ENCODE data around the gene RPTOR.

The RPTOR gene

DNA sequence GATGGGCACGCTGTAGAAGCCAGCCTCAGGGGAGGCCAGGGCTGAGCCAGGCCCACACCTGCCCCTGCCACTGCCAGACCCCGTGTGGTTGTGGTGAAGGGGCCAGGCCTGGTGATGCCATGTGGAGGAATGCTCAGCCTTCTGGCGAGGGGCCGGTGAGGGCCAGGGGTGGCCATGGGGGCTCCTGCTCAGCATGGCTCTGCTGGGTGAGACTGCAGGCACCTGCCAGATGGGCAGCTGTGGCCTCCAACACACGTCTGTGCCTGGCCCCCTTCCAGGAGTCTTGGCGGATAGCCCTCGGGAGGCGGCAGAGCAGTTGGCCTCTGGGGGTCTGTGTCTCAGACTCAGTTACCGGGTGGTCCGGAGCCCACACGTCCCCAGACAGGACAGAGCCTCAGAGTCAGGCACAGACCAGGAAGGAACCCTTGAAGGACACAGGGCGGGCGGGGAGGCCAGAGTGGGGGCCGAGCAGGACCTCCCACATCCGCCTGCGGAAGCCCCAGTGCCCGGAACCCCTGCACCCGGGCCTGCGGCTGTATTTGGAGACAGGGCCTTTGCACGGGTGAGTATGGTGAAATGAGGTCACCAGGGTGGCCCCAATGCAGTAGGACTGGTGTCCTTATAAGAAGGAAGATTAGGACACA lies 424.5 kb downstream of the RPTOR start:
- DNase-seq: no peak

DNA sequence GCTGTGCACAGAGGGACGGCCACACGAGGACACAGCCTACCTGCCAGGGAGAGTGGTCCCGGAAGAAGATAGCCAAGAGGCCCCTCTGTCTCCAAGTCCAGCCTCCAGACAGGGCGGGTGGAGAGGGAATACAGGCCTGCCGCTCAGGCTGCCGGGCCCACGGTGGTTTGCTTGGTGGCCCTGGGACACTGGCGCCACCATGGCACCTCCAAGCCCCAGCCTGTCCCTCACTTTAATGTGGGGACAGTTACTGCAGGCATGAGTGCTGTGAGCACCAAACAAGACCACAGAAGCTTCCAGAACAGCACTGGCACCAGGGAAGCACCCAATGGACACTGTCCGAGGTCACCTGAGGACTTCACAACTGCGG lies 425.0 kb downstream of the RPTOR start:
- no peak for DNase-seq

DNA sequence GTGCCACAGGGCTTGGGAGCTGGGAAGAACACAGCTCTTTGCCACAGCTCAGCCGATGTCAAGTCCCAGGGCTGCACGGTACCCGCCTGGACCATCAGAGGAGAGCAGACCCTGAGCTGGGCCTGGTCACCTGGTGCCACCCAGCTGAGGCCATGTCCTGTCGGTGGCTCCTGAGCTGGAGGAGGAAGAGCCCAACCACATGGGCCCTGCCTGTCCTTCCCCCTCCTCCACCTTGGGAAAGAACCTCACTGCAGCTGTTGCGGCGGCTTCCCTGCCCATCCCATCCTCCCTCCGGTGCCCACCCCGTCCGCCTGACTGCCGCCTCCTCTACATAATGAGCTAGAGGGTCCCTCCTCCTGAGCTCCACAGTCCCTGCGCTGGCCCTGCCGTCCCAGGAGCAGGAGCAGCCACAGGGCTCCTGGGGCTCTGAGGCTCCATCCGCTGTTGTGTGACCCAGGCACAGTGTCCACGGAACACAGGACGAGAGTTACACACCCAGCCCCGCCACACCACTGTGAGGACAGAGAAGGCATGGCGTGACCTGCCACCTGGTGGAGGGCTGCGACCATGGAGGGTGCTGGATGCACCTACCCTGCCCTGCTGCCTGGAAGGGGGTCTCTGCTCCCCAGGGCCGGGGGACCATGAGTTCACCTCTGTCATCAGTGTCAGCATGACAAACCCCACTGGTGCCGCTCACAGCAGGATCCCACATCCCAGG lies 425.6 kb downstream of the RPTOR start:
- DNase-seq: peak; percentile 54

DNA sequence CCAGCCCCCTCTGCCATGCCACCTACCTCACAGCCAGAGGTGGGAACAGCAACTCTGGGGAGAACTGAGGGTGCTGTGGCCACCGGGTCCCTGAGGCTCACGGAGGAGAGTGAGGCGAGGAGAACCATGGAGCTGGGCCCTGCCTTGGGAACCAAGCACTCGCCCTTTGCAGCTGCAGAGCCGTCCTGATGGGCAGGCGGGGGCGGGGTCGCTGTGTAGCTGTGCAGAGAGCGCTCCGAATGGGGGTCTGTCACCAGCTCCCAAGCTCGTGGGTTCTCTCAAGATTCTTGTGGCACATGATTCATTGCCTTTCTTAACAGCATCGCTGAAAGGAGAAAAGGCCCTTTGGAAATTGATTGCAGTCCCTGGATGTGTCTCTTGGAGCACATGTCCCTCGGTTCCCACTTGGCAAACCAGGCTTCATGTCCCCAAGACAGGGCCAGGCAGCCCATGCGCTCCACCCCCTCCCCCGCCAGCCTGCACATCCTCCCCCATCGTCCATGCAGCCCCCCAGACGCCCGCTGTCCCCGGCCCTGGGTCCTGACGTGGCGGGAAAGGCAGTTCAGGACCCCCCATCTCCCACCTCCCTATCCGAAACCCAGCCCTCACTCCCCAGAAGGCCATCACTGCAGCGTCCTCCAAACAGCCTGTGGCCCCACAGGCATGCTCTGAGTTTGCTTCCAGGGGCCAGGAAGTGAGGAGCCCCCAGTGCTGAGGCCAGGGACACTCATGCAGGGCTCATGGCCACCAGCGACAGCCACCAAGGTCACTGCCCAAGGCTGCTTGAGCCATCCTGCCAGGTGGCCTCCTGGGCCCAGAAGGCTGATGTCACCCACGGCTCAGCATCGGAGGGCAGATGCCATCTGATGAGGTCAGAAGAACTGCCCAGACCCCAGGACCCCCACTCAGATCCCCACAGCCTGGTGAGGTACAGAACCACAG lies 426.4 kb downstream of the RPTOR start:
- peak; percentile 51 for DNase-seq

DNA sequence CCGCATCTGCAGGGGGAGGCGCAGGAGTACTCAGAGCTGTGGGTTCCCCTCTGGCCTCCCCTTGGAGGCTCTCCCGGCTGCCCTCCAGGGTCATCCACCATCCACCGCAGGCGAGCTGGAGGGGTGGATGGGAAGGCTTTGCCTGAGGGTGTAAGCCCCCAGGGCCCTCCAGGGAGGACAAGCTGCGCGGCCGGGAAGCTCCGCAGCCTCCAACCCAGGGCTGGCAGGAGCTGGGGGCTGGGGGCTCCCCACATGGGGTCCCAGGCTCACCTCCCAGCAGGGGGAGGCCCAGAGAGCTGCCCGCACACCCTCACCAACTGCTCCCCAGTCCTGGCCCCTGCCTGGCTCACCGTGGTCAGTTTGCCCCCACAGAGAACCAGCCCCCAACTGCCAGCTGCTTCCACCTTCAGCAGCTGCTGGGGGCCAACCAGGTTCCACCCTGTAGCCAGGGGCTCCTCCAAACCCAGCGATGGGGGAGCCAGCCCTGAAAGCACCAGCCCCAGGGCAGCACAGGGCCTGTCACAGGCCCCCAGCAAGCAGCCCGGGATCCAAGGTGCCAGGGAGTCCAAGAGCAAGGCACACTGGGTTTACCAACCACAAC lies 427.2 kb downstream of the RPTOR start:
- DNase-seq: no peak

DNA sequence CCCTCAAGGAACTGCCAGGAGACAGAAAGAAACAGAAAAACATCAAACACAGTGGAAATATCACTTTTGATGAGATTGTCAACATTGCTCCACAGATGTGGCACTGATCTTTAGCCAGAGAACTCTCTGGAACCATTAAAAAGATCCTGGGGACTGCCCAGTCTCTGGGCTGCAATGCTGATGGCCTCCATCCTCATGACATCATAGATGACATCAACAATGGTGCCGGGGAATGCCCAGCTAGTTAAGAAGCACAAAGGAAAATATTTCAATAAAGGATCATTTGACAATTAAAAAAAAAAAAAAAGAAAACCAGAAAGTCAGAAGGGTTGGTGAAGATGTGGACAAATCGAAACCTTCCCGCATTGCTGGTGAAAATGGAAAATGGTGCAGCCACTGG lies 432.1 kb downstream of the RPTOR start:
- DNase-seq: no peak

DNA sequence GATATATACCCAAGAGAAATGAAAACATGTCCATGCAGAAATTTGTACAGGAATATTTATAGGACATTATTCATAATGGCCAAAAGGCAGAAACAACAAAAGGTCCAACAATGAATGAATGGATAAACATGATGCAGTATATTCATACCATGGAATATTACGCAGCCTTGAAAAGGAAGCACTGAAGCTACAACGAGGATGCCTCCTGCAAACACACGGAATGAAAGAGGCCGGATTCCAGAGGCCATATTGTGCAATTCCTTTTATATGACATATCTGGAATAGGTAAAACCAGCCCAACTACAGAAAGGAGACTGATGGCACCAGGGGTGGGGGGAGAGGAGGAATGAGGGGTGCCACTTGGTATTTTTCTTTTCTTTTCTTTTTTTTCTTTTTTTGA lies 432.5 kb downstream of the RPTOR start:
- DNase-seq: no peak

DNA sequence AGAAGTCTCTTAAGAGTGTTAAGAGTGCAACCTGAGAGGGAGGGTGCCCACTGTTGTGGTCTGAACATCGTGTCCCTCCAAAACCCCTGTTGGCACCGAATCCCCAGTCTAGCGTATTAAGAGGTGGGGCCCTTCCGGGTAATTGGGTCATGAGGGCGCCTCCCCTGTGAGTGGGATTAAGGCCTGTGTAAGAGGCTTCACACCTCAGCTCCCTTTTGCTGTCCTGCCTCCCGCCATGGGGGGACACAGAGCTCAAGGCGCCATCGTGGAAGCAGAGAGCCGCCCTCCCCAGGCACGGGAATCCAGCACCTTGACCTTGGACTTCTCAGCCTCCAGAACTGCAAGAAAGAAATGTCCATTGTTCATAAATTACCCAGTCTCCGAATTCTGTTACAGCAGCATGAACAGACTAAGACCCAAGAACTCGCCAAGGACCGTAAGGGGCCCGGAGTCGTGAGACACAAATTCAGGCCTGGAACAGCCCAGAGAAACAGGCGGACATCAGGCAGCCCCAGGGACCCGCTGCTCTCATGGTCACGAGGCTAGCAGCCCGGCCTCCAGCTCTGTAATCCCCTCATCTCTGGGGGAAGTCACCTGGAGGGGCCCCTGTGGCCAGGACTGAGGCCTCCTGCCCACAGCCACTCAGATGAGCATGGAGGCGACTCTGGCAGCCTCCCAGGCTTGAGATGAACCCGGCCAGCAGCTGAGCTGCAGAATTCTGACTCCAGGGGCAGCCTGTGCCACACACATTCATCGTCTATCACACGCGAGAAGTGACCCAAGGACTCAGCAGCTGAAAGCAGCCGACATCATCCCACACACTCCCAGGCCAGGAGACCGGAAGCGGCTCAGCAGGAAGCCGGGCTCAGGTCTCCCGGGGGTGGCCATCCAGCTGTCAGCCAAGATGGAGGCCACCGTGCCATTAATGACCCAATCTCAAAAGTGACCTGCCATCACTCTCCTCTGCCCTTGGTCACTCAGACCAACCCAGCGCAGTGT lies 434.2 kb downstream of the RPTOR start:
- no peak for DNase-seq

DNA sequence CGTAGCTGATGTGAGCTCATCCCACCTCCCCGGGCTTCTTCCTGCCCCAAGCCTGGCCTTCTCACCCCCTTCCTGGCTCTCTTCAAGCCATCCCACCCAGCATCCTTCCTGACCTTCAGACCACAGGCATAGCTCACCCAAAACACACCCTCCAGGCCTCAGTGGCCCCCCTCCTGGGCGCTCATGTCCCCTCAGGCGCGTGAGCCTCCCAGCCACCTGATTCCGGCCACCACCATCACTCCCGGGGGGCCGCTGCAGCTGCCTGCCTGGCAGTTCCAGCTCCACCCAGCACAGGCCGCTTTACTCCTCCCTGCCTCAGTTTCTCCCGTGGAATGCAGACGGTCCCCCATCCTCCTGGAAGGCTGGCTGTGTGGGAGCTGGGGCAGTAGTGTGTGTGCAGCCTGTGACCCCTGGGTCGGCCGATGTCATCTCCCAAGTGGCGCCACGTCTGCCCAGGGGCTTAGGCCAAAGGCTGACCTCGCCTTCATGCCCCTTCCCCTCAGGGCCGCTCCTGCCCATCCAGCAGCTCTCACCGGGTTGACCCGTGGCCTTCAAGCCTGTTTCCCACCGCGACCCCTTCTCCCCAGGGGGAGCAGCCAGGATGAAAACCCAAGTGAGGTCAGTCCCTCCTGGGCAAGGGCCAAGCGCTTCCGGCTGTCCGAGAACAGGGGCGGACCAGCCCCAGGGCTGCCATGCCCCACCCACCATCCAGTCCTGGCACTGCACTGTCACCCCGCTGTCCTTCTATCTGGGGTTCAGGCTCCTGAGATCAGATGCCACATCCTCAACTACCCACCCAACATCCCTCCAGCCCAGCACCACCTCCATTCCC lies 435.1 kb downstream of the RPTOR start:
- no peak for DNase-seq

DNA sequence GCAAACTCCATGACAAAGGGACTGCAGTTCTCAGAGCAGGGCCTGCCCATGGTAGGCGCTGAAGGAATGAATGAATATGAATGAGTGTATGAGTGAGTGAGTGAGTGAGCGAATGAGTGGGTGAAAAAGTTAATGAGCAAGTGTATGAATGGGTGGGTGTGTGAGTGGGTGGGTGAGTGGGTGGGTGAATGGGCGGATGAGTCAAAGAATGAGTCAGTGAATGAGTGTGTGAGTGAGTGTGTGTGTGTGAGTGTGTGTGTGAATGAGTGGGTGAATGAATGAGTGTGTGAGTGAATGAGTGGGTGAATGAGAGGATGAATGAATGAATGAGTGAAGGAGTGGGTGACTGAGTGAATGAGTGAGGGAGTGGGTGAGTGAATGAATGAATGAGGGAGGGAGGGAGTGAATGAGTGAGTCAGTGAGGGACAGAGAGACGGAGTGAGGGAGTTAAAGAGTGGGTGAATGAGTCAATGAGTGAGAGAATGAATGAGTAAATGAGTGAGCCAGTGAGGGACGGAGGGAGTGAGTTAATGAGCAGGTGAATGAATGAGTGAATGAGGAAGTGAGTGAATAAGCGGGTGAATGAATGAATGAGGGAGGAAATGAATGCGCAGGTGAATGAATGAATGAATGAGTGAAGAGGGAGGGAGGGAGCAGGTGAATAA lies 435.9 kb downstream of the RPTOR start:
- DNase-seq: peak; percentile 18

DNA sequence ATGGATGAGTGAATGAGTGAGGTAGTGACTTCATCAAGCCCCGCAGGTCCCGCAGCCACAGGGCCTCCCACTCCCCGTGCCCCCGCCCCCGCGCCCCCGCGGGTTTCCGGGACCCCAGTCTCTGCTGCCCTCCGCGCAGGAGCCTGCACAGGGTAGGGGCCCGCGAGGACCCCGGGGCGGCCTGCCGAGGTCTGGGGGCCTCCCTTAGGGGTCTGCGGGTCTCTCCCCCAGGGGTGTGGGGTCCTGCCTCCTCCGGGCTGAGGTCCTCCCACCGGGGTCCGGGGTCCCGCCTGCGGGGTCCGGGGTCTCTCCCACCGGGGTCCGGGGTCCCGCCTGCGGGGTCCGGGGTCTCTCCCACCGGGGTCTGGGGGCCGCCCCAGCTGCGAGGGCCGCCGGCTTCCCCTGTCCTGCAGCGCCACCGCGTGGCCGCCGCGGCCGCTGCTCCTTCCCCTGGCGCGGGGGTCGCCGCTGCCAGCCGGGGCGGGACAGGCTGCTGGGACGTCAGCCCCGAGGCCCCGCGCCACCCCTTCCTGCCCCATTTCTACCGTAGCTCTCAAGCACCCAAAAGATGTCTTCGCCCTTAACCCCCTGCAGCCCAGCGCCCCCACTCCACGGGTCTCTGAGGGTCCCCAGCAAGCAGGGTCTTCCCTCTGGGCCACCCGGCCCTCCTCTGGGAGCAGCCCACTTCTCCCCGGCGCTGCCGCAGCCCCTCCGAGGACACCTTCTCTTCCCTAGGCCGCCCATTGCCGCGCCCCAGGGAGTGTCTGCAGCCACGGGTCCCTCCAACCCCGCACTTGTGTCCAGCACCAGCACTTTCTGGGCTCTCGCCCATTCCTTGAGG lies 436.6 kb downstream of the RPTOR start:
- peak; percentile 21 for DNase-seq

DNA sequence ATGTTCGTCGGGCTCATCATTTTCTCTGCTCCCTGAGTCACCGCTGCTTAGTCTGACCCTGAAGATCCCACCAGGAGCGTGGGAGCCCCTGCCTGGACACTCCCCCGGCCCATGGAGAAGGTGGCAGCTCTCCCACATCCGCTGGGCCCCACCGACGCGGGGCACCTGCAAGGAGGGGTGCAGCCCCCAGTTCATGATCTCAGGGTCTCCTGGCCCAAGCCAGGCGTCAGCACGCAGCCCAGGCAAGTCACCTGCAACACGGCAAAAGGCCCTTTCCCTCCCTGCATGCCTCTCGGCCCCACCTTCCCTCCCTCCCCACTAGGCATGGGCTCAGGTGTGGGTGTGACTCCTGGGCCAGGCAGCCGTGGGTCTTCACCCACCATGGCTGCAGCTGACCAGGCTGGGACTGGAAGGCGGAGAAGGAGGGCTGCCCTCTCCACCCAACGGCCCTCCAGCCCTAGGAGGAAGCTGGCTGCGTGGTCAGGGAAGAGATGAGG lies 437.3 kb downstream of the RPTOR start:
- DNase-seq: no peak

DNA sequence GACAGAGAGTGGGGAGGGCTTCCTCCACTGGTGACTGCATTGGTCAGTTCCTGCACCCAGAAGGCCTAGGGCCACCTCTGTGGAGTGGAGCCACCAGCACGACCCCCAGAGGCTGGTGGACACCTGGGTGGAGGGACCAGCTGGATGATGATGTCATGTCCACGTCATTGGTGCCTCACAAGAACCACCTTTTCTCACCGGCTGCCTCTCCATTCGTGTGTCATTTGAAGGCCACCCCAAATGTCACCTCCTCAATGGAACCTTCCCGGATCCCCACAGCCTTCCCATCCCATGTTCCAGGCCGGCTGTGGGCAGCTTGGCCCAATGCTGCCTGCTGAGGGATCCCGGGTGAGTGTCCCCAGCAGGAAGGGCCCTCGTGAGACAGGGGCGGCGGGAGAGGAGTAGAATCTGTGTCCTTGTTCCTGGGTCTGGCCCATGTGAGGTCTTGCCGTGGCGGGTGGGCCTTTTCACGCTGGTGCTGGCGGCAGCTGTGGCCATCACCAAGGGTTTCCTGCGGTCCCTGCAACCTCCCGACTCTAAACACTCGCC lies 437.9 kb downstream of the RPTOR start:
- DNase-seq: no peak

DNA sequence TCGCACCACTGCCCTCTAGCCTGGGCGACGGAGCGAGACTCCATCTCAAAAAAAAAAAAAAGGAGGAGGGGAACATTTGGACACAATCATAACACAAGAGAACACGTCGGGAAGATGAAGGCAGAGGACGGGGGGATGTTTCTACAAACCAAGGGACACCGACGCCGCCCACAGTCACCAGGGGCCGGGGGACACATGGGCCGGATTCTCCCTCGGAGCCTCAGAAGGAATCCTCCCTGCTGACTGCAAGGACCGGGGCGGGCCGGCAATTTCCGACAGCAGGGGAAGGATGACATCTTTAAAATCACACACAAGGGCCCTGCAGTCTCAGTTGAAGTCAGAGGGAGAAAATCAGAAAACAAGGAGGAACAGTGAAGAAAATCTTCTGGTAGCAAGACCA lies 438.9 kb downstream of the RPTOR start:
- DNase-seq: no peak

DNA sequence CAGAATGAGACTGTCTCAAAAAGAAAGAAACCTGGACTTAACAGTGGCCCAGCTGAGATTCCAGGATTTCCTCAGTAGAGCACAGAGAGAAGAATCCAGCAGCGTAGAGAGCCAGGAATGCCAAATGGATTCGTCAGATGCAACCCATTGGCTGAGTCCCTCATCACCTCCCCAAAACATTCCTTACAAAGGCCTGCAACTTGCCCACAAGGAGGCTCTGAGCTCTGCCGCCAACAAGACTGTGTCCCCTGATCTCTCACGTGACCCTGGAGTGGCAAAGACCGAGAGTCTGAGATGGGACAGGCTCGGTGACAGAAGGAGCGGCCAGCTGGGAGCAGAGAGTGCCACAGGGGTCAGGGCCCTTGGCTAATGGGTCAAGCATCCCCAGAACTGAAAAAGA lies 440.1 kb downstream of the RPTOR start:
- DNase-seq: peak; percentile 97

DNA sequence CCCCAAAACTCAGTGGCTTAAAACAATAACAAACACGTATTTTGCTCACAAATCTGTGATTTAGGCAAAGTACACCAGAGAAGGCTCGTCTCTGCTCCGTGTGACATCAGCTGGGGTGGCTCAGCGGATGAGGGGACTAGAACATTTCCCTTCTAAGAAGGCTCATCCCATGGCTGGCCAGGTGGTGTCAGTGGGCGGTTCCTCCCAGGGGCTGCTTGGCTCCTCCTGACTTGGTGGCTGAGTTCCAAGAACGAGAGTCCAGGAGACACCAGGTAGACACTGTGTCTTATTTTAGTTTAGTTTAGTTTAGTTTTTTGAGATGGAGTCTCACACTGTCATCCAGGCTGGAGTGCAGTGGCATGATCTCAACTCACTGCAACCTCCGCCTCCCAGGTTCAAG lies 441.4 kb downstream of the RPTOR start:
- no peak for DNase-seq

DNA sequence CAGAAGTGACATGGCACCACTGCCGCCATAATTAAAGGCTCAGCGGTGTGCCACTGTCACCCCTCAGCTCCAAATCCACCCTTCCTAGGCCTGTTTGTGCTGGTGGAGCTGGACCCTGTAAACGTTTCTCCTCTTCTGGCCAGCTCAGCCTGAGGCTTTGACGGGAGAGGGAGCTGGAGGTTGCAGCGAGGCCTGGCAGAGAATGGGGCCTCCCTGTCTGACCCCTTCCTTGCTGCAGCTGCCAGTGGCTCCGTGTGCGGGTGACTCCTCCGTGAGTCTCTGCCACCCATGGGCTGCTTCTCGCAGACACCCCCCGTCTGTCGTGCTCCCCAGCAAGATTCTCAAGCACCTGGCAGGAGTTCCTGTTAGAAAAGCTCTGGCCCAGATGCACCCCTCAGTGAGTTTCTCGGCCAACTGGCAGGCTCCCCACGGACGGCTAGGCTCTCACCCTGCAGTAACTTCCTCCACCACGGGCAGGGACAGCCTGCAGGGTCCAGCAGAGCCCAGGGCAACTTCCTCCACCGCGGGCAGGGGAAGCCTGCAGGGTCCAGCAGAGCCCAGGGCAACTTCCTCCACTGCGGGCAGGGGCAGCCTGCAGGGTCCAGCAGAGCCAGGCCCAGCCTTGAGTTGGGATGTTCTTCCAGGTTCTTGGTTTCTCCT lies 442.3 kb downstream of the RPTOR start:
- no peak for DNase-seq

DNA sequence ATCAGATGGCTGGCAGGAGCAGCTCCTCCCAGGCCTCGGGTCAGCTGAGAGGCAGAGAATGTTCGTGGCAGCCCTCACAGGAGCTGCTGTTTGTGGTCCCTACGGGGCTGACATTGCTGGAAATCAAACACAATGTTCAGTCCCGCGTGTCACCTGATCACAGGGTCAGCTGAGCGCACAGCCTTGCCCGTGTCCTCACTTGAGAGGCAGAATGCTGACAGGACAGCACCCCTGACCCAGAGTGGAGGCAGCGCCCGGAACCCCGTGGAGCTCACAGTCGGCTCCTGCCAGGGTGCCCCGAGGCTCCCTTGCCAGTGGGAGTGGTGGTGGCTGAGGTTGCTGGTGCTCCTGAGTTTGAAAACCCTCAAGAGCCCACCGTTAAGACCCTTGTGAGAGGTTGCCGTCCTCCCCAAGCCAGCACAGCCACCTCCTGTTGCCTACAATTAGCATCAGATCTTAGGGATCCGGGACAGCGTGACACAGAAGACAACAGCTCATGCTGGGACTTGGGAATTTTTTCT lies 443.4 kb downstream of the RPTOR start:
- DNase-seq: no peak

Data from fibroblast of skin of scalp (primary cell).